ENCODE measurements around the gene ADAMTS16.

ADAMTS16 gene

GRCh38 chr5:5235685-5236084 is 95.6 kb downstream of the ADAMTS16 start:
- DNase-seq: no peak

- DNase-seq: no peak
These were observed 99.1 kb downstream of the ADAMTS16 start for GRCh38 chr5:5239191-5239590.

GRCh38 chr5:5240234-5240633 is 100.1 kb downstream of the ADAMTS16 start:
- no peak for DNase-seq

- no peak for DNase-seq
These were observed 101.9 kb downstream of the ADAMTS16 start for GRCh38 chr5:5242056-5242455.

- DNase-seq: no peak
These were observed 106.6 kb downstream of the ADAMTS16 start for GRCh38 chr5:5246736-5247135.

- no peak for DNase-seq
These were observed 110.6 kb downstream of the ADAMTS16 start for GRCh38 chr5:5250758-5251157.

GRCh38 chr5:5252106-5252505 is 112.0 kb downstream of the ADAMTS16 start:
- no peak for DNase-seq

- DNase-seq: no peak
These were observed 117.2 kb downstream of the ADAMTS16 start for GRCh38 chr5:5257353-5257752.

GRCh38 chr5:5258564-5258963 is 118.4 kb downstream of the ADAMTS16 start:
- DNase-seq: no peak

GRCh38 chr5:5264727-5265126 is 124.6 kb downstream of the ADAMTS16 start:
- DNase-seq: no peak

- DNase-seq: no peak
These were observed 126.2 kb downstream of the ADAMTS16 start for GRCh38 chr5:5266297-5266696.

GRCh38 chr5:5270161-5270560 is 130.0 kb downstream of the ADAMTS16 start:
- no peak for DNase-seq

GRCh38 chr5:5270958-5271785 is 131.0 kb downstream of the ADAMTS16 start:
- peak; percentile 33 for DNase-seq

GRCh38 chr5:5271786-5272321 is 131.7 kb downstream of the ADAMTS16 start:
- no peak for DNase-seq

GRCh38 chr5:5273398-5273797 is 133.3 kb downstream of the ADAMTS16 start:
- DNase-seq: no peak

GRCh38 chr5:5273976-5274375 is 133.8 kb downstream of the ADAMTS16 start:
- DNase-seq: no peak

GRCh38 chr5:5275211-5275610 is 135.1 kb downstream of the ADAMTS16 start:
- DNase-seq: no peak

GRCh38 chr5:5276430-5276829 is 136.3 kb downstream of the ADAMTS16 start:
- DNase-seq: no peak

GRCh38 chr5:5276951-5277517 is 136.9 kb downstream of the ADAMTS16 start:
- DNase-seq: no peak

GRCh38 chr5:5278201-5278814 is 138.2 kb downstream of the ADAMTS16 start:
- DNase-seq: no peak

GRCh38 chr5:5278815-5279381 is 138.8 kb downstream of the ADAMTS16 start:
- DNase-seq: no peak

GRCh38 chr5:5285906-5286305 is 145.8 kb downstream of the ADAMTS16 start:
- DNase-seq: no peak

GRCh38 chr5:5287419-5287818 is 147.3 kb downstream of the ADAMTS16 start:
- no peak for DNase-seq

GRCh38 chr5:5288201-5288600 is 148.1 kb downstream of the ADAMTS16 start:
- no peak for DNase-seq
